ENCODE data around the gene HRH2.

GRCh38 chr5:175692996-175693710, 35.3 kb downstream of the HRH2 start:
- TF ChIP-seq EZH2 (IDR thresholded peaks at IDR 0.05) (no peak), POLR2AphosphoS5 (IDR thresholded peaks at IDR 0.05; ENCODE audit: borderline replicate concordance, low read depth, low read length) (no peak), FOXP2 (optimal IDR thresholded peaks at IDR 0.05; ENCODE audit: control extremely low read depth, extremely low read length, insufficient read depth) (no peak)

Data from SK-N-MC (cell line).